GM12878 (cell line): ENCODE data around the gene ECM2. TPM values are rescaled to one million over a fixed set of nuclear protein-coding genes. Genes with fewer than 3 reads are reported as not detected.

Source experiments
- ATAC-seq: fragments of 200-7000 bp; cut with Tn5 transposase; 3 replicates; pipeline ENCODE4 v1.9.1; 2020; ENCODE audit warnings: mild to moderate bottlenecking, moderate library complexity
- BruUV-seq: library from RNA; stranded (reverse); fragments of 400-500 nt; replicated peaks from 2 replicates; lab custom pipeline; 2021; lab: Mats Ljungman, UMichigan
- CTCF ChIA-PET: fragments of 300-600 bp; sonication (Branson Sonifier 250); formaldehyde crosslinking; extraction: SDS; loops from one replicate; lab custom pipeline; 2021; ENCODE audit warnings: inconsistent platforms; lab: Yijun Ruan, JAX
- POLR2A ChIA-PET: fragments of 350-600 bp; formaldehyde crosslinking; extraction: SDS; loops from one replicate; lab custom pipeline; 2021; ENCODE audit warnings: inconsistent platforms; lab: Charles Lee
- RAD21 ChIA-PET: fragments of 300-600 bp; sonication (Branson Sonifier 250); formaldehyde crosslinking; loops from one replicate; lab custom pipeline; 2023; ENCODE audit warnings: antibody characterized with exemption; ENCODE audit not compliant: unreplicated experiment; lab: Charles Lee
- SMC1A ChIA-PET: fragments of 300-600 bp; sonication (Branson Sonifier 250); formaldehyde crosslinking; loops from one replicate; lab custom pipeline; 2023; ENCODE audit not compliant: unreplicated experiment, uncharacterized antibody; lab: Charles Lee
- DNase-seq: peaks from one replicate; pipeline ENCODE4 v3.0.0-alpha.2; 2011; ENCODE audit warnings: low read depth, low spot score
- FAIRE-seq: peaks from 3 replicates; lab custom pipeline; 2011; peaks lifted over from hg19 to GRCh38; lab: Jason Lieb, UNC
- H2AFZ ChIP-seq: 2 replicates; pipeline ENCODE4 v1.6.0; 2011; ENCODE audit warnings: low read depth, low read length, control low read depth; ENCODE audit not compliant: control insufficient read depth
- H3K27ac ChIP-seq: 2 replicates; pipeline ENCODE4 v1.5.1; 2011; ENCODE audit warnings: control low read depth; ENCODE audit not compliant: control insufficient read depth, insufficient read depth
- H3K27me3 ChIP-seq, 2 experiments: replicated peaks in 1 of 2; 2 replicates each; pipeline versions ENCODE4 v1.6.0 to v1.6.1; 2011; ENCODE audit warnings: low read length in 1 of 2; ENCODE audit not compliant: control insufficient read depth in 2 of 2, insufficient read depth in 2 of 2
- H3K36me3 ChIP-seq, 2 experiments: 2 replicates each; pipeline ENCODE4 v1.5.1; 2011; ENCODE audit warnings: low read length in 1 of 2; ENCODE audit not compliant: control insufficient read depth in 2 of 2, insufficient read depth in 2 of 2
- H3K4me1 ChIP-seq: 2 replicates; pipeline ENCODE4 v1.6.1; 2011; ENCODE audit warnings: mild to moderate bottlenecking, low read length, moderate library complexity, mixed read lengths; ENCODE audit not compliant: control insufficient read depth, insufficient read depth
- H3K4me2 ChIP-seq: 2 replicates; pipeline ENCODE4 v1.6.0; 2011; ENCODE audit warnings: control low read depth; ENCODE audit not compliant: control insufficient read depth, insufficient read depth
- H3K4me3 ChIP-seq: fragments of 200-600 bp; sonication (generic); 2 replicates; pipeline ENCODE4 v1.5.1; 2016
- H3K79me2 ChIP-seq: 2 replicates; pipeline ENCODE4 v1.6.0; 2011; ENCODE audit warnings: low read length; ENCODE audit not compliant: control insufficient read depth, insufficient read depth
- H3K9ac ChIP-seq: 2 replicates; pipeline ENCODE4 v1.8.0; 2011; ENCODE audit warnings: low read length, control low read depth, mixed read lengths; ENCODE audit not compliant: control insufficient read depth, insufficient read depth
- H3K9me3 ChIP-seq: replicated peaks from 3 replicates; pipeline ENCODE4 v1.5.1; 2011; ENCODE audit warnings: mild to moderate bottlenecking, low read length; ENCODE audit not compliant: control insufficient read depth, insufficient read depth
- H4K20me1 ChIP-seq: 2 replicates; pipeline ENCODE4 v1.6.0; 2011; ENCODE audit not compliant: control insufficient read depth, insufficient read depth
- ATF7 ChIP-seq: fragments of 450-650 bp; IDR thresholded peaks from 2 replicates; pipeline ENCODE4 v1.6.1; 2016; ENCODE audit warnings: low read depth, mild to moderate bottlenecking
- BCLAF1 ChIP-seq: fragments of 450-650 bp; IDR thresholded peaks from 2 replicates; pipeline ENCODE4 v1.6.1; 2017; ENCODE audit warnings: antibody characterized with exemption, mild to moderate bottlenecking, moderate library complexity
- NBN ChIP-seq: fragments of 450-650 bp; IDR thresholded peaks from 2 replicates; pipeline ENCODE4 v1.6.1; 2016
- NRF1 ChIP-seq: conservative IDR thresholded peaks from 2 replicates; pipeline ENCODE4 v1.6.1; 2011; ENCODE audit warnings: mild to moderate bottlenecking, low read depth, low read length, improper control_type of control experiment
- PAX8 ChIP-seq: fragments of 450-650 bp; IDR thresholded peaks from 2 replicates; pipeline ENCODE4 v1.6.1; 2017; ENCODE audit warnings: mild to moderate bottlenecking, moderate library complexity
- SIX5 ChIP-seq: IDR thresholded peaks from 2 replicates; pipeline ENCODE4 v1.6.1; 2011; ENCODE audit warnings: mild to moderate bottlenecking, low read depth, low read length, moderate library complexity; ENCODE audit not compliant: severe bottlenecking
- ZBTB4 ChIP-seq: fragments of 450-650 bp; formaldehyde crosslinking; IDR thresholded peaks from 2 replicates; pipeline ENCODE4 v1.4.0; 2022; ENCODE audit warnings: mild to moderate bottlenecking, moderate library complexity
- WGBS: methylation state at CpG from one replicate; pipeline ENCODE4 v1.1.6; 2016; ENCODE audit warnings: low lambda C conversion rate; ENCODE audit not compliant: insufficient replicate concordance, insufficient coverage; ENCODE audit errors: missing lambda C conversion rate; 5-methylcytosine and 5-hydroxymethylcytosine counted together
- in situ Hi-C: fragments of 300-500 bp; cut with MboI; formaldehyde crosslinking; loops from 9 replicates; pipeline ENCODE4 v1.14.3; 2018; ENCODE audit warnings: mixed read lengths
- intact Hi-C: fragments of 100-400 bp; cut with micrococcal nuclease; formaldehyde crosslinking; loops from one replicate; pipeline ENCODE4 v1.14.2; 2022; ENCODE audit not compliant: unreplicated experiment
- polyA plus RNA-seq, 11 experiments: library from polyadenylated mRNA; depleted of rRNA in 4 of 11; unstranded in 6 of 11; stranded (reverse) in 5 of 11; fragments of >200 nt; fragmentation: Nextera tagmentation in 4 of 11; fragmentation: Illumina TruSeq in 1 of 11; extraction: Ambion mirVana in 4 of 11; extraction: Trizol in 1 of 11; gene quantifications; 1 replicate in 1 of 11; 2 replicates in 10 of 11; pipeline versions ENCODE4 v1.2.1 to v1.2.3, GENCODE V29; 2011 to 2016; ENCODE audit warnings: inconsistent platforms in 2 of 11, missing spikeins in 2 of 11, low read depth in 1 of 11
- total RNA-seq, 4 experiments: library from RNA; depleted of rRNA in 3 of 4; stranded (reverse); fragments of >200 nt in 3 of 4; fragmentation: Illumina TruSeq in 1 of 4; extraction: Trizol in 1 of 4; gene quantifications; 2 replicates each; pipeline versions ENCODE4 v1.2.1 to v1.2.3, GENCODE V29; 2013 to 2021

Gene ECM2
- total and polyA plus RNA-seq, 10 of the 15 experiments (the other 5 are each of a cell fraction or from before 2014, with no cell fraction given): 0.03 to 0.67 (median 0.09) TPM; not detected in 2

GRCh38 chr9:92550765-92551164, 15.0 kb upstream of the ECM2 start:
- RAD21 ChIA-PET: no interaction called here
- Histone ChIP-seq H3K4me3 (no peak overlapping the region), H3K4me1 (no peaks in the 10 kb centered on the region), H3K36me3 (no peaks in the 10 kb centered on the region), H3K4me2 (no peak overlapping the region), H4K20me1 (no peaks in the 10 kb centered on the region), H3K79me2 (no peaks in the 10 kb centered on the region), H3K9ac (no peak overlapping the region), H3K27ac (no peak overlapping the region), H2AFZ (no peak overlapping the region), H3K9me3 (no peaks in the 10 kb centered on the region; the same call in 2 of the 3 replicates), H3K27me3 (no peaks in the 10 kb centered on the region)
- CTCF ChIA-PET: no interaction called here
- intact Hi-C loops (no loop called here), in situ Hi-C loops (no loop called here)
- 97% methylated on average over 2 of the region's 2 CpGs for WGBS
- BruUV-seq: no TSS peak
- no peak for DNase-seq
- SMC1A ChIA-PET: no interaction called here
- ATAC-seq: no peak
- POLR2A ChIA-PET: no interaction called here
- TF ChIP-seq PAX8 (no peak), NRF1 (no peak), BCLAF1 (no peak), NBN (no peak), ATF7 (no peak), SIX5 (no peak), ZBTB4 (no peak)
- FAIRE-seq: no peak
